GM21360 (cell line): ENCODE data around the gene FOXRED1.

Source experiments
- ATAC-seq: cut with Tn5 transposase; IDR thresholded peaks from one replicate; pipeline ENCODE4 v1.9.1; 2021; ENCODE audit warnings: mild to moderate bottlenecking, moderate library complexity; ENCODE audit not compliant: unreplicated experiment

FOXRED1 gene

DNA sequence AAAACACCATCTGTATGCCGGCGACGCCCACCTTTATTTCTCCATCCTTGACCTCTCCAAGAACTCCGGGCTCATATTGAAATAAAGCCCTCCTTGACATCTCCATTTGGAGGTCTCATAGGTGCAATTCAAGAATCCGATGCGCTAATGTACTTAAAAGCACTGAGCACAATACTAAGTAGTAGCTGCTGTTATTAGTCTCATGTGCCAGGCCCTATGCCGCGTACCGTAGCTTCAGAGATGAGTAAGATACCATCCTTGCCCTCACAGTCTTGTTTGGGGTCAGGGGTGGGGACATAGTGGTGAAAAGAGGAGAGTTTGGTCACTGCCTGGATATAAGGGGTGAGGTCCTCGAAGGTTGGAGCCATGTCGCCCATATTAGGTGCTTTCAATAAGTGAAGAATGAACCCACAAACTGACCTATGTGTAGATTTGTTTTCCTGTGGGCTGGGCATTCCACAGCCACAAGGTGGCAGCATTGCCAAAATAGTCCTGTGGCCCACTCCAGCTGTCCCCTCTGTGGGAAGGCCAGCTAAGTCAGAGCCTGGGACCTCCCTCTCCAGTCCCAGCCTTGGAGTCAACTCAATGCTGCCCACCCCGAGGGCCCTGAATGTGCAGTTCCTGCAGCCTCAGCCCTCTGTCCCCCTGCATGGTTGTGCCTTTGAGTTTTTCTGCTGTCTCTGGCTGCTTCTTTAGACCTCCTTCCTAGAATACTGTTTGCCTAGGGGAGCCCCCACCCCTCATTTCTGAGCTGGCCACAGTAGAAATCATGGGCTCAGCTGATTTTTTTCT, 41.4 kb downstream of the FOXRED1 start:
- ATAC-seq: no peak

- no peak for ATAC-seq
These were observed 42.0 kb downstream of the FOXRED1 start for GRCh38 chr11:126310992-126311310.

GRCh38 chr11:126311401-126312291, 42.7 kb downstream of the FOXRED1 start:
- ATAC-seq: peak; percentile 83

- ATAC-seq: no peak
These were observed 44.0 kb downstream of the FOXRED1 start for GRCh38 chr11:126312961-126313360.

- ATAC-seq: no peak
These were observed 44.9 kb downstream of the FOXRED1 start for GRCh38 chr11:126313826-126314225.

GRCh38 chr11:126317432-126317755, 48.4 kb downstream of the FOXRED1 start:
- ATAC-seq: no peak

- peak; percentile 21 for ATAC-seq
These were observed 49.0 kb downstream of the FOXRED1 start for GRCh38 chr11:126317756-126318573.

DNA sequence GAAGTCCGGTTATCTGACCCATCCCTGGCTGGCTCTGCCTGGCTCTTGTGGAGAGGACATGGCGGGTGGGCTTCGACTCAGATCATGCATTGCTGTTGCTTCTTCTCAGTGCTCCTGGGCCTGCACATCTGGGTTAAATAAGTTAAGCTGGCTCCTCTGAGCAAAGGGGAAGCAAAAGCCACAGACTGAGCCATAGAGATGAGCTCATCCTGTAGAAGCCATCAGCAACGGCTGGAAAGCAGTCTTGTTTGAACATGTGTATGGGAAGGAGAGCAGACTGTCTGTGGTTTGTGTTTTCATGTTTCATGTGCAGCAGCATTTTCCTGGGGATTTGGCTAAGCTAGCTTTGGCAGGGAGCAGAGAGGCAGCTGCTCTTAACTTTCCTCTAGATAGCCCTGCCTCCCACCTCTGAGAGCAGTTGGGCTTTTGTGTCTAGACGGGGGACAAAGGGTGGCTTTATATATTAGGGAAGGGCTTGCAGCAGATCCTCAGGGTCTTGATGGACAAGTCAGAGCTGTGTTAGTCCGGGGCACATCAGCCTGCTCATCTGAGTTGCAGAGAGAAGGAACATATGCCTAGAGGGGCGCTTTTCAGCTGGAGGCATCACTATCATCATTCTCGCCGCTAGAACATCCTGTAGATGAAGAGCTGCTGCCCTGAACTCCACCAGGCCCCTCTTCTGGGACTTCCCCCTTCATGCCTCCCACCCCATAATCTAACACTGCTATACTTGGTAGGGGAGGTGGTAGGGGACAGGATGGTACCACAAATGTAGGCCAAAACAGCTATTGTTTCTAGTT, 49.8 kb downstream of the FOXRED1 start:
- ATAC-seq: peak; percentile 90

DNA sequence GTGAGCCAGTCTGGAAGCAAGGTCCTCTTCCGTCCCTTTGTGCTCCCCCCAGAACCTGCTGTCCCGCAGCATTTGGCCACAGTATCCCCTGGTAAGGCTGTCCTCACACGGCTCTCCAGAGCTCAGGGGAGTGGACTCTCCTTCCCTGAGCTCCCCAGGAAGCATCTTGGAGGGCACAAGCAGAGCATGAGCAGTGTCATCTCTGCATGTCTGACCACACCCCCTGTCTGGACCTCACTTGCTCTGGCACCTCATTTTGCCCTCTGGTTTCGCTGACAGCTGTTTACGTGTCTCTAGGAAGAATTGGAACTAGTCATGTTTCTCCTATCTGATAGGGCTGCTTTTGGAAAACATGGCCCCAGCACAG, 50.4 kb downstream of the FOXRED1 start:
- no peak for ATAC-seq

- no peak for ATAC-seq
These were observed 54.0 kb downstream of the FOXRED1 start for GRCh38 chr11:126322996-126323395.

- no peak for ATAC-seq
These were observed 58.5 kb downstream of the FOXRED1 start for GRCh38 chr11:126327281-126328000.
